ENCODE data around the gene DOCK1.

DNA sequence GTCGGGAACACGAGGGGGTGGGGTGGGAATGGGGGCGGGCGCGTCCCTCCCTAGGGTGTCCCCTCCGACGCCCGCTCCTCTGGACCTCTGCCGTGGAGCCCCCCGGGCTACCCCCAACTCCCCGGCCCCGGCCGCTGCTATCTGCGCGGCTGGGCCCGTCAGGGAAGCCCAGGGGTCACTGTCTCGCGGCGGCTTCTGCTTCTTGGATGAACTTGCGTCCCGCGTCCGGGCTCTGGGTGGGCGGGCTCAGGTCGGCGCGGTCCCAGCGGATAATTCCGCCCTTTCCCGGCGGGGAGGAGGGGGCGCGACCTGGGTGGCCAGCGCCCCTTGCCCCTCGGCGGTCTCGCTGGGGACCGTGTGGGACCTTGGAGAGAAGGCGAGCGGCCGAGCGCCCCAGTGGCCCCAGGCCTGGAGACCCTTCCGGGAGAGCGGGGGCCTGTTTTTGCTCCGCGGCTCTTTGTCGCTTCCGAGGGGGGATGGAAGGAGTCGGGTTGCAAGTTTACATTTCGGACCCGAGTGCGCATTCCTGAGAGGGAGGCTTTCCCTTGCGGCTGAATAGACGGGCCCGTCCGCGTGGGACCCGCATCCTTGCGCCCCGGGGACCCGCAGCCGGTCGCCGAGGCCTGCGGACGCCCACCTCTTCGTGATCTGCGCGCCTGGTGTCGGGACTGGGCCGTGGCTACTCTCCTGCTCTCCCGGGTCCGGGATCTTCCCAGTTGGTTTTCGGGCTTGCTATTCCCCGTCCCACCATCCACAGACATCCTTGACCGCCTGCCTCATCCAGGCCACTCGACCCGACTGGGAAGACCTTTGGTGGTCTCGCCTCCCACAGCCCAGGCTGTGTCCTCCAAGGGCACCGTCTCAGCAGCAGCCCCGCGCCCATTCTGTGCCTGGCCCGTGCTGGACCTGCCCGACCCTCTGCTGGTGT, 812 bp downstream of the DOCK1 start:
- TF ChIP-seq CTCF (IDR thresholded peaks at IDR 0.05) (no peak), POLR2A (IDR thresholded peaks at IDR 0.05) (no peak)
